HG03460 (cell line): ENCODE results near the gene DISP2.

Experiments
- ATAC-seq: cut with Tn5 transposase; IDR thresholded peaks from one replicate; pipeline ENCODE4 v1.9.1; 2021; ENCODE audit not compliant: unreplicated experiment

Gene DISP2, protein sequence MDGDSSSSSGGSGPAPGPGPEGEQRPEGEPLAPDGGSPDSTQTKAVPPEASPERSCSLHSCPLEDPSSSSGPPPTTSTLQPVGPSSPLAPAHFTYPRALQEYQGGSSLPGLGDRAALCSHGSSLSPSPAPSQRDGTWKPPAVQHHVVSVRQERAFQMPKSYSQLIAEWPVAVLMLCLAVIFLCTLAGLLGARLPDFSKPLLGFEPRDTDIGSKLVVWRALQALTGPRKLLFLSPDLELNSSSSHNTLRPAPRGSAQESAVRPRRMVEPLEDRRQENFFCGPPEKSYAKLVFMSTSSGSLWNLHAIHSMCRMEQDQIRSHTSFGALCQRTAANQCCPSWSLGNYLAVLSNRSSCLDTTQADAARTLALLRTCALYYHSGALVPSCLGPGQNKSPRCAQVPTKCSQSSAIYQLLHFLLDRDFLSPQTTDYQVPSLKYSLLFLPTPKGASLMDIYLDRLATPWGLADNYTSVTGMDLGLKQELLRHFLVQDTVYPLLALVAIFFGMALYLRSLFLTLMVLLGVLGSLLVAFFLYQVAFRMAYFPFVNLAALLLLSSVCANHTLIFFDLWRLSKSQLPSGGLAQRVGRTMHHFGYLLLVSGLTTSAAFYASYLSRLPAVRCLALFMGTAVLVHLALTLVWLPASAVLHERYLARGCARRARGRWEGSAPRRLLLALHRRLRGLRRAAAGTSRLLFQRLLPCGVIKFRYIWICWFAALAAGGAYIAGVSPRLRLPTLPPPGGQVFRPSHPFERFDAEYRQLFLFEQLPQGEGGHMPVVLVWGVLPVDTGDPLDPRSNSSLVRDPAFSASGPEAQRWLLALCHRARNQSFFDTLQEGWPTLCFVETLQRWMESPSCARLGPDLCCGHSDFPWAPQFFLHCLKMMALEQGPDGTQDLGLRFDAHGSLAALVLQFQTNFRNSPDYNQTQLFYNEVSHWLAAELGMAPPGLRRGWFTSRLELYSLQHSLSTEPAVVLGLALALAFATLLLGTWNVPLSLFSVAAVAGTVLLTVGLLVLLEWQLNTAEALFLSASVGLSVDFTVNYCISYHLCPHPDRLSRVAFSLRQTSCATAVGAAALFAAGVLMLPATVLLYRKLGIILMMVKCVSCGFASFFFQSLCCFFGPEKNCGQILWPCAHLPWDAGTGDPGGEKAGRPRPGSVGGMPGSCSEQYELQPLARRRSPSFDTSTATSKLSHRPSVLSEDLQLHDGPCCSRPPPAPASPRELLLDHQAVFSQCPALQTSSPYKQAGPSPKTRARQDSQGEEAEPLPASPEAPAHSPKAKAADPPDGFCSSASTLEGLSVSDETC (N-terminal part only)

DNA sequence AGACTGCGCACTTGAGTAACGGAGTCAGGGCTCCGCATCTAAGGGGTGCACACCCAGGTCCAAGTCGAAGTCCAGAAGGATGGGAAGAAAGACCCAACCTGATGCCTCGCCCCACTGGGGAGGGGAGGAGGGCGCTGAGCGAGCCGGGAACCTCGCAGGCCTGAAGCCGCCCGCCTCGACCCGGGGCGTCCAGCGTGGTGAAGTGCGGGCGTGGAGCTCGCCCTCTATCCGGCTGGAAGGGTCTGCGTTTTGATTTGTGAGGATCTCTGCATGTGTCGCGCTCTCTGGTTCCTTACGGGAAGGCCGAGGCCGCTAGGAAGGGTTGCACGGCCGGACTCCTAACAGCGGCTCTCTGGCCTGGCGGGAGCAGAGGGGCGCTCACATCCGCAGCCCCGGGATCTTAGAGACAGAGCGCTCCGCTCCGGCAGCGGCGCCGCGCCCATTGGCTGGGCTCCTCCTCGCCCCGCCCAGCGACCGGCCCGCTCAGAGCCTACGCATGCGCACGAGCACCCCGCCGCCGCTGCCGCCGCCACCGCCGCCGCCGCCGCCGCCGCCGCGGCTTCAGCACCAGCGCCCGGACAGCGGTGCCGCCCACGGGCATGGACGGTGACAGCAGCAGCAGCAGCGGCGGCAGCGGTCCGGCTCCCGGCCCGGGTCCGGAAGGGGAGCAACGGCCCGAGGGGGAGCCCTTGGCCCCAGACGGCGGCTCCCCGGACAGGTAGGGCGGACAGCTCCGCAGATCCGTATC is at the start of gene DISP2:
TSS of gene DISP2 (plus strand) at position 497 of the 748 bp plus-strand sequence. CDS start at position 600, 103 bp downstream.
- peak; percentile 80 for ATAC-seq

DNA sequence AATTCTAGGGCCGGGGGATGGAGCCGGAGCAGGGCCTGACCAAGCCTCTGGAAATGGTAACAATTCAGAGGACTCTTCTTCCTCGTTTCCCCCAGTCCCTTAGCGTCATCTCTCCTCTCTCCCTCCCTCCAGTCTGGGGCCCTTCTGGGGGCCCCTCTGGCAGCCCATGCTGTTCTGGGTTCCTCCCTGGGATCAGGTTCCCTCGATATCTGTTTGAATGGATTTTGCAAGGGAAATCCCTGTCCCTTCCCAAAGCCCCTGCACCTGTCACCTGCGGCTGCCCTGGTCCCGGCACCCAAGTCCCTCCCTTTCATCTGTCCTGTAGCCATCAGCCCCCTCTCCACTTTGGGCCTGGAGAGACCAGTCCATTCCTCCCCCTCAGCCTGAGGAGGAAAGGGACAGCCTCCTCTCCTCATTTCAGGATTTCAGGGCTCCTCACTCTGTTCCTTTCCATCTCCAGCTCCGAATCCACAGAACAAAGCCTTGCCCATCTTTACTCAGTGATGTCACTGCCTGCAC is 48.6 kb upstream of the DISP2 start:
- ATAC-seq, result no peak

DNA sequence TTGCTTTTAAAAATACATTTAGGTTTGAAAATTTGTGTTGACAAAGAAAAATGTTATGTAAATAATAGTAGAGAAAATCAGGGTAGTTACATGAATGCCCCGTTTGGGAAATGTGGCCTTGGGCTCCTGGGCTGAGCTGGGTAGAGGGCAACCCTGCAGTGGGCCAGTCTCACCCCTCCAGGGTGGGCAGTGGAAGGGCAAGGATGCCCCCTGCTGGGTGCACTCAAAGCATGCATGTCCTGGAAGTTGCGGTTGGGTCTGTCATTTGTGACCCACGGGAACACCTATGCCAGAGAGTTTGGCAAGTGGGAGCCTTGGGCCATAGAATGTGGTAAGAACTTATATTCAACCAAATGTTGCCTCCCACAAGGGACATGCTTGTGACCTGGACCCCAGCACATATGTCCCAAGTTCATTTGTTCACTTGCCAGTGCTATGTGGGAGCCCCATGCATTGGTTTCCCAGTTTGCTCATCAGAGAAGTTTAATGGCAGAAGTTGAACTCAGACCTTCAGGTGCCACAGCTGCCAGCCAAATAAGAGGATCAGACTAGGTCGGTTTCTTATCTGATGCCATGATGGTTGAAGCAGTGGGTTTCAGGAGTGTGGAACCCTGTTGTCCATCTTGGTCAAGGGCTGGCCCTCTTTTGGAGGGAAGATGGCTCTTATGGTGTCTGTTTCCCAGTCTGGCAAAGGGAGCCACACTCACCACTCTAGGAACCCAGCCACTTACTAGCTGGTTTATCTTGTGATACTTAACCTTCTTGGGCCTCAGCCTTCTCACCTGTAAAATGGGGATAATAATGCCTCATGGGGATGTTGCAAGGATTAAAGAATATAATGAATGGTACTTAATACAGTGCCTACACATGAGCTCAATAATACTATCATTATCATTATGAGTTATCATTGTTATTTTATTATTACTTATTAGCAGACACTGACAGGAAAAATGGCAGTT is 47.7 kb upstream of the DISP2 start:
- ATAC-seq, result no peak

DNA sequence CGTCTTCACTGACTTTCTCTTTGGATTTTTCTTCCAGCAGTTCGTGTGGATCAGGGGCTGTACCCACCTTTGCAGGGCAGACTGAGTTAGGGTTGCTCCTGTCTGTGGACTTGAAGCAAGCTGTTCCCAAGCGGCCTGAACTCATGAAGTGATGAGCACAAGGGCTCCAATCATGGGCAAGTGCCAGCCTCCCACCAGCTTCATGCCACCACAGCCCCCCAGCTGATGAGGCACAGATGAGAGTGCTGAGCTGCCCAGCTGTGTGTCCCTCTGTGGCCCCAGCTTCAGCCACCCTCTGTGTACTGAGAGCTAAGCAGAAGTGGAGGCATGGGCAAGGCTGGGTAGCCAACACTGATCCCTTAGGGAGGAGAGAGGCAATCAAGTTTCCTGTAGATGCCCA is 47.0 kb upstream of the DISP2 start:
- ATAC-seq, result no peak

DNA sequence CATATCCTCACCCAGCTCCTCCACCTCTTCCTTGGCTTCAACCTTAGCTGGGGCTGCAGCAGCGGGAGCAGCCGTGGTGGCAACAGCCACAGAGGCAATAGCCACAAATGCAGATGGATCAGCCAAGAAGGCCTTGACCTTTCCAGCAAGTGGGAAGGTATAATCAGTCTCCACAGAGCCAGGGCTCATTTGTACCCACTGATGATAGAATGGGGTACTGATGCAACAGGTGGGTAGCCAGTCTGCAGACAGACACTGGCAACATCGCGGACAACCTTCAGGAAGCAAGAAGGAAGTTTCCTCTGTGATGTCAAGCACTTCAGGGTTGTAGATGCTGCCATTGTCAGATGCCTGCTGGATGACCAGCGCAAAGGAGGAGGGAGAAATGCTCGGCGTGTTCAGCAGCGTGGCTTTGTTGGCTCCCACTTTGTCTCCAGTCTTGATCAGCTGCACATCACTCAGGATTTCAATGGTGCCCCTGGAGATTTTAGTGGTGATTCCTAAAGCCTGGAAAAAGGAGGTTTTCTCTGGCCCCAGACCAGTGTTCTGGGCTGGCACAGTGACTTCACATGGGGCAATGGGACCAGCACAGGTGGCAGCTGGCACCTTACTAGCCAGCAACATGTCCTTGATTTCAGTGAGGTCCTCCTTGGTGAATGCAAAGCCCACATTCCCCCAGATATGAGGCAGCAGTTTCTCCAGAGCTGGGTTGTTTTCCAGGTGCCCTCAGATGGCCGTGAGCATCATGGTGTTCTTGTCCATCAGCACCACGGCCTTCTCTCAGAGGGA is 45.5 kb upstream of the DISP2 start:
- no peak for ATAC-seq

DNA sequence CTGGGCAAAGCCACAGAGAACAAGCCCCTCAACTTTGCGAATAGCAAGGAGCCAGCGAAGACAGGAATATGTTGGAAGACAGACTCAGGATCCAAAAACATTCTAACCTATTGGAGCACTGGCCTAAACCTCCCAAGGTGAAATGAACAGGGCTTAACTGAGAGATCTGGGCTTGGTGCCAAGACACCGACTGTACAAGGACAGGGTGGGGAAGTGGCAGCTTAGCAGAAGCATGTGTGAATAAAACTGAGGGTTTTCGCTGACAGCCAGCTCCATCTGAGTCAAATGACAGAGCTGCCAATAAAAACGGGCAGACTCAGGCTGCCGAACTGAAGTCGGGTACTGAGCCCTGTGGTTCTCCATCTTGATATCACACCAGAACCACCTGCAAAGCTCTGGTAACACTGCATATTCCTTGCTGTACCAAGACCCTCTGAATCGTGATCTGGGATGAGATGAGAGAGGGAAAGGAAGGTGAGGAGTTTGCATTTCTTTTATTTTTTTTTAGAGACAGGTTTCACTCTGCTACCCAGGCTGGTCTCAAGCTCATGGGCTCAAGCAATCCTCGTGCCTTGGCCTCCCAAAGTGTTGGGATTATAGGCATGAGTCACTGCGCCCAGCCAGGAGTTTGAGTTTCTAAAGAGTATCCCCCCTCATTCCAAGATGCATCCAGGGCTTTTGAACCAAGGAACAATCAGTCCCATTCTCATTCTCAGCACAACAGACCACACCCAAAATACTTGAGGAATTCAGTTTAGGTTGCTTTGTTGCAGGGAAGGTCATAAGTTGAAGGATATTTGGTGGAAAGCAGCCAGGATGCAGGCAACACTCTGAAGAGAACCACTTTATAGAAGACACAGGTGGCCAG is 44.3 kb upstream of the DISP2 start:
- ATAC-seq, result no peak

DNA sequence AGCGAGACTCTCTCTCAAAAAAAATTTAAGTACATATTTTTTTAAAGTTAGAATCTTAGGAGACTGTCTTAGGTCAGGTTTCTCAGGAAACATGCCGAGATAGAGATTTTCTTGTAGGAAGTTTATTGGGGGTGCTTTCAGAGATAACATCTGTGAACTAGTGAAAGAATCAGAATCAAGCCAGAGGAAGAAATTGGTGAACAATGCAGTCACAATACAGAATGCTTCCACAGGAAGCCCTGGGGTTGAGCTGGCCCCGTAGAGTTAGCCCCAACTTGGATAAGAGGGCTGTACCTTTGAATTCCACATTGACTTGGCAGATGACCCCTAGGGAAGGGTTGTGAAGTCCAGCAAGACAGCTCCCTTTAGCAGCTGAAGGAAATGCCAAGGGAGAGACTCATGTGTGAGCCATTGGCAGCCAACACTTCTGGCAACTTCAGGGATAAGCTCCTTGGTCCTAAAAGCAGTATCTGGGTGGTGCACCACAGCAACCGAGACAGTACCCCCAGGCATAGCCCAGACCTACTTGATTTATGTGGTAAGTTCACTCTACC is 43.2 kb upstream of the DISP2 start:
- no peak for ATAC-seq

DNA sequence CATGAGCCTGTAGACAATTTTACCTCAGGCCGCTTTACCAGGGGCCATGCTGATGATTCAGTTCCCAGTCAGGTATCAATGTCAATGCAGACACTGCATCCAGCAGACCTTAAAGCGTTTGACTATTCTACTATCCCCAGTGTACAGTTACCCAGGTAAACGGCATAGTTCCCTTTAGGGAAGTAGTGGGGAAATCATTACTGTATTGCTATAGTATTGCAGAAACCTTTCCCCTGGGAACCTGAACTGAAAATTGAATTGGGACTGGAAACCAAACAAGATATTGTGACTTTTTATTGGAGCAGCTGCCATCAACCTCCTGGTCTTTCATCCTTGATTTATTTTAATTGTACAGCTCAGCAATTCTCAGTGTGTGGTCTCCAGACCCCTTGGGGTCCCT is 41.1 kb upstream of the DISP2 start:
- no peak for ATAC-seq

DNA sequence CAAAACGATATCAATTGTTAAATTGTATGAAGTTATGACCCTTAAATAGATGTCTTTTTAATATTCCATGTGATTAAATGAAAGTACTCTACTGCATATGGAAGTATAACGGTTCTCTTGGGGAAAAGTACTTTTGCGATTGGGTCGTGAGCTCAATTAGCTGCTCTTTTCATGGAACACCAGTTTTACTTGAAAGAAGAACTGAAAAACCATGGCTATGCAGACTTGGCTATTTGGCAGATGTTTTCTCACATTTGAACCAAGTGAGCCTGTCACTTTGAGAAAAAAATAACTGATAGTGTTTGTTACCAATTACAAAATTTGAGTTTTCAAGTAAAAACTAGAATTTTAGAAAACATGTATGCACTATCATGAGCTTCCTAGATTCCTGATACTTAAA is 40.4 kb upstream of the DISP2 start:
- ATAC-seq, result no peak

DNA sequence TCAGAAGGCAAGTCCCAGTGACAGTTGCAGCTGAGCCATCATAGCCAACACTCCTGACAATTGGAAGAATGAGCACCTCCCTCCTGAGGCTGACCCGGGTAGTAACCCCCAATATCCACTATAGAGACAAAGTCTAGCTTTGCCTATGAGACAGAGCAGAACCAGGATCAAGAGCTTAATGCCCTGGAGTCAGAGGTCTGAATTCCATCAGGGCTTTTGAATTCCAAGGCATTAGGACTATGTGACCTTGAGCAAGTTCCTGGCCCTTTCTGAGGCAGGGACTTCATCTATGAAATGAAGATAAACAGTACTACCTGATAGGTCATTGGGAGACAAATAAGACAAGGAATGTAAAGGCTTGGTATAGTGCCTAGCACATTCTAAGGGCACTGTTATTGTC is 37.6 kb upstream of the DISP2 start:
- ATAC-seq, result no peak

DNA sequence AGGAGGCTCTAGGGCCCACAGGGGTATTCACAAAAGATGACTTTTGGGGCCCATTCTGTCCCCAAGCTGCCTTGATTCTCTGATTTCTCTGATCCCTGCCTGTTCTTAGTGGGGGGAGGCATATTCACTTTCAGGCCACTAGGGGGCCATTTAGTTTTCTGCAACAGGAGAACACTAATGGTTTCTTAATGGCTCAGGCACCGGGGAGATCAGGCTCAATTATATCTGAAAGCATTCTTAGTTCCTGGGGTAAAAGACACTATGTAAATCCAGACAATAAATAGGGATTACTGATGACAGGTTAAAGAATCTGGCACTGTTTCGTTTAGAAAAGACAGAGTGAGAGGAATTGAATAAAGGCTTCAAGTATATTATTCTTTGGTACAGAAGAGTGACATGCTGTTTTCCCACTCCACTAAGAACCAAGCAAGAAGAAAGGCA is 37.1 kb upstream of the DISP2 start:
- no peak for ATAC-seq

DNA sequence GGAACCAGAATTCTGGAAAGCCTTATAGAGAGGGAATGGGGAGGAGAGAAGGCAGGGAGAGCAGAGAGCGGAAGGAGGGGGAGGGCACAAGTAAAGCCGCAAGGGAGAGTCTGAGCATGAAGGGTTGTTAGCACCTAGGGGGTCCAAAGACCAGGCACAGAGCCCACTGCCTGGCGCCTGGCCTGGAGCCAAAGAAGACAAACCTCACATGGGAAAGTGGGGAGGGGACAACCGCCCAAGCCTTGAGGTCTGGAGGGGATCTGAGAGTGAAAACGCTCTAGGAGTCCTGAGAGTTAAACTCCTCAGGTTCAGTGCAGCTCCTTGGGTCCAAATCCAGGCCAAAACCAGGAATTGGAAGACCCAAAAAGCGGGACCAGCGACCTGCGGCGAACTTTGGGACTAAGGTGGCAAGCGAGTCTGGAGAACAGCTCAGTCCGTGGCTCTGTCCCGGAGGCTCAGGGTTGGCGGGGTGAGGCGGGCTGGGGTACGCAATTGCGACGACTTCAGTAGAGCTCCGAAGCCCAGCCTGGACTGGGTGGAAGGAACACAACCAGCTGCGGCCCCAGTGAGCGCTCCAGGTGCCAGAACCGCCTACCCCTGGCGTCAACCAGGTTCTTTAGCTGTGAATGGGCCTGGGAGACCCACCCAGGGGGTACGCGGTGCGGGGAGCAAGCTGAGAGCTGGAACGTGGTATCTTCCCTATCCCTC is 35.3 kb upstream of the DISP2 start:
- no peak for ATAC-seq

DNA sequence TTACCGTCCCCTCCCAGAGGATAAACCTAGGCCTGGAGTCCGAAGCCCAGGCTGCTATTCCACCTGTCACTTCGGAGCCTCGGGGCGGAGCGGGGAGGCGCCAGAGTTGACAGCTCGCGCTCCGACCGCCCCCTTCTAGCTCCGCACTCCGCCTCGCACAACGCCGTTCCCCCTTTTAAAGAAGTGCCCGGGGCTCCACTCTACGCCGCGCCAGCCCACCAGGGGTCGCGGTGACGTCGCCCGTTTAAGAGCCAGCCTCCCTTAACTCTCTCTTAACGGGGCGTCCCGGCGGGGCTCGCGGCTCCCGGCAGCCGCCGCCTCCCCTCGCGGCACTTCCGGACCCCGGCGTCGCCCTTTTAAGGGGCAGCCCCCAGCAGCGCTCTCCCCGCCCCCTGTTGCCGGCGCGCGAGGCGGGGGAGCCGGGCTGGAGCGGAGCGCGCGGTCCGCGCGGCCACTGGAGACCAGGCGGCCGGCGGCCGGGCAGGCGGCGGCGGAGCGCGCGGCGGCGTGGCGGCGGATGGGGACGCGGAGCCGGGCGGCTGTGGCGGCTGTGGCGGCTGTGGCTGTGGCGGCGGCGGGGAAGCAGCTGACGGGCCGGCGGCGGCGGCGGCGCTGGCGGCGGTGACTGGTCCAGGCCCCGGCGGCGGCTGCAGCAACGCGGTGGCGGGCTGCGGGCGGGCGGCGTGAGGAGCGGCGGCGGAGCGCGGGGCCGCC is 34.6 kb upstream of the DISP2 start, which contains the start of gene INAFM2:
TSS of gene INAFM2 (plus strand) at position 454 of the 714 bp plus-strand sequence. CDS start 364 bp downstream, outside the sequence.
- peak; percentile 82 for ATAC-seq

DNA sequence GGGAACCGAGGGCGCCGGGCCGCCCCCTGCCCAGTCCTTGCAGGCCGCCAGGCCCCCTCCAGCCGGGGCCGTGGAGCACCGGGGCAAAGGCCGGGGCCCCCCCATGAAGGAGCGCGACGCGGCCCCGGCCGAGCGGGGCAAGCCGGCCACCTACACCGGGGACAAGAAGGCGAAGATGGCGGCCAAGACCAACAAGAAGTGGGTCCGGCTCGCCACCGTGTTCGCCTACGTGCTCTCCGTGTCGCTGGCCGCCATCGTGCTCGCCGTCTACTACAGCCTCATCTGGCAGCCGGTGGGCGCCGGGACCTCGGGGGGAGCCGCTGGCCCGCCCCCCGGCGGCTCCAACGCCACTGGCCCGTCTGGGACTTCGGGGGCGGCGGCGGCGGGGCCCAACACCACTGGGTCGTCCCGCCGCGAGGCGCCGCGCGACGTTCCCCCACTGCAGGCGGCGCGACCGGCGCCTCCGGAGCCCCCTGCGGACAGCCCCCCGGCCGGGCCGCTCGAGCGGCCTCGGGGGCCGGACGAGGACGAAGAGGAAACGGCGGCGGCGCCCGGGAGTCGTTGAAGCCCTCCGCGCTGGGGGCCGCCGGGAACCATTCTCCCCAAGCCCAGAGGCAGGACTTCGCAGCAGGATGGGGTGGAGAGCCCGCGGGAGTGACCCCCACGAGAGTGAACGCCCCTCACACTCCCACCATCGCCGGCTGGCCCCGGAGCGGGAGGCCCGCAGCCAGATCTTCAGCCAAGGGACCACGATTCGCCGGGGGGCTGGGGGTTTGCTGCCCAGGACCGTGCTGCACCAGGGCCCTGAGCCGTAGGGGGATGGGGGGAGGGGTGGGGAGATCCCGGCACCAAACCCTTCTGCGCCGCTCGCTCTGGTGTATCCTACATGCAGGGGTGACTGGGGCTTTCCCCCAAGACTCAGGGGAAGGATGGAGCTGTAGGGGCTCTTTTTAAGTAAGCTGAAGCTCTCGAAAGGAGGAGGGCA is 33.8 kb upstream of the DISP2 start:
- no peak for ATAC-seq
